ENCODE data around the gene SDC3. TPM values are rescaled to one million over a fixed set of nuclear protein-coding genes. Genes with fewer than 3 reads are reported as not detected.
A peak's percentile ranks its signal among the peaks of the same experiment; 100 is the strongest.

Gene SDC3
- total and polyA plus RNA-seq, 2 donors (not counting 1 experiment from before 2014, with no cell fraction given): 13.7 to 32.9 TPM

DNA sequence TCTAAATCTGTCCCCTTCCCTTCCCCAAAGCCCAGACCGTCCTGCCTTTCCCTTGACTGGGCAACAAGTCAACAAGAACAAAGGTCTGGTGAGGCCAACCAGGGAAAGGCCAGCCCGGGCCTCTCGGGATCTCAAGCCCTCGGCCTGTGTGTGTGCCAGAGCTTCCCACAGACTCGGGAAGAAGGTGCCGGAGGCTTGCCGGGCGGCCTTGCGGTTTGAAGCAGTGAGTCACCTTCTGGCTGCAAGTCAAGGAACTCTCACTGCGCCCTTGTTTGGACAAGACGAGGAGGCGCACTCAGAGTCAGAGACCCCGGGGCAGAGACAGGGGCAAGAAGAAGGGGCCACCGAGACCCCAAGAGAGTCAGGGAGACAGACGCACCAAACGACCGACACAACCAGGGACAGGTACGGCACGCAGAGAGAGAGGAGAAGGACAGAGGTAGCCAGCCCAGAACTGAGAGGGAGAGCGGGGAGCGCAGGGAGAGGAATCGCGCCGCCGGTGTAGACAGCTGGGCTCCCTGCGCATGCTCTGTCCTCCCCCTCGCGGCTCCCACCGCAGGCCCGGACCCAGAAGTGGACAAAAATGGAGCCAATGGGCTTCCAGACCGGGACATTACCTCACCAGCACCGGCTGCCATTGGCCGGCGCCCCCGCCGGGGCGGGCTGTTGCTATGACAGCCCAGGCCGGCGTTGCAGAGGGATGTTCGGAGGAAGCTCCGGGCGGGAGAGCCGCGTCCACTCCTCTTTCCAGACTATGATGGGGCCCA, 84.4 kb downstream of the SDC3 start:
- Histone ChIP-seq H3K27me3 (ENCODE audit: control insufficient read depth, insufficient read depth, low read length) (peaks cover 8% of the 10 kb centered on the region), H3K79me2 (ENCODE audit: control insufficient read depth, insufficient read depth, low read length) (no peaks in the 10 kb centered on the region), H3K4me2 (ENCODE audit: extremely low read depth, insufficient read depth, low read length) (peak overlapping the region; percentile 96), H3K27ac (ENCODE audit: insufficient read depth, low read length) (peak overlapping the region; percentile 91), H3K36me3 (ENCODE audit: control insufficient read depth, insufficient read depth, low read length) (no peaks in the 10 kb centered on the region), H3K9me3 (ENCODE audit: control insufficient read depth, insufficient read depth, low read depth, low read length) (no peaks in the 10 kb centered on the region), H3K4me3 (replicated peaks in 1 of 4; ENCODE audit: control extremely low read depth in 1 of 4, insufficient read depth in 1 of 4, low read depth in 3 of 4, low read length in 4 of 4) (peak overlapping the region; percentile 57 to 68 (median 62)), H2AFZ (ENCODE audit: low read length) (peak overlapping the region; percentile 98), H3K9ac (ENCODE audit: insufficient read depth, low read length) (peak overlapping the region; percentile 69), H4K20me1 (ENCODE audit: control insufficient read depth, extremely low read depth, insufficient read depth, low read length) (no peaks in the 10 kb centered on the region), H3K4me1 (ENCODE audit: control insufficient read depth, extremely low read depth, insufficient read depth, low read length) (peaks cover 17% of the 10 kb centered on the region)
- no peak for TF ChIP-seq EZH2 (IDR thresholded peaks at IDR 0.05; ENCODE audit: low read length, missing control alignments)
- TF ChIP-seq, protein P1, sequence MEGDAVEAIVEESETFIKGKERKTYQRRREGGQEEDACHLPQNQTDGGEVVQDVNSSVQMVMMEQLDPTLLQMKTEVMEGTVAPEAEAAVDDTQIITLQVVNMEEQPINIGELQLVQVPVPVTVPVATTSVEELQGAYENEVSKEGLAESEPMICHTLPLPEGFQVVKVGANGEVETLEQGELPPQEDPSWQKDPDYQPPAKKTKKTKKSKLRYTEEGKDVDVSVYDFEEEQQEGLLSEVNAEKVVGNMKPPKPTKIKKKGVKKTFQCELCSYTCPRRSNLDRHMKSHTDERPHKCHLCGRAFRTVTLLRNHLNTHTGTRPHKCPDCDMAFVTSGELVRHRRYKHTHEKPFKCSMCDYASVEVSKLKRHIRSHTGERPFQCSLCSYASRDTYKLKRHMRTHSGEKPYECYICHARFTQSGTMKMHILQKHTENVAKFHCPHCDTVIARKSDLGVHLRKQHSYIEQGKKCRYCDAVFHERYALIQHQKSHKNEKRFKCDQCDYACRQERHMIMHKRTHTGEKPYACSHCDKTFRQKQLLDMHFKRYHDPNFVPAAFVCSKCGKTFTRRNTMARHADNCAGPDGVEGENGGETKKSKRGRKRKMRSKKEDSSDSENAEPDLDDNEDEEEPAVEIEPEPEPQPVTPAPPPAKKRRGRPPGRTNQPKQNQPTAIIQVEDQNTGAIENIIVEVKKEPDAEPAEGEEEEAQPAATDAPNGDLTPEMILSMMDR (conservative IDR thresholded peaks at IDR 0.05 in 1 of 2, IDR thresholded peaks at IDR 0.05 in 1 of 2; ENCODE audit: low read depth in 1 of 2, low read length in 2 of 2): no peak
- peak; percentile 99 to 100 for DNase-seq (ENCODE audit: low read depth in 2 of 2)

DNA sequence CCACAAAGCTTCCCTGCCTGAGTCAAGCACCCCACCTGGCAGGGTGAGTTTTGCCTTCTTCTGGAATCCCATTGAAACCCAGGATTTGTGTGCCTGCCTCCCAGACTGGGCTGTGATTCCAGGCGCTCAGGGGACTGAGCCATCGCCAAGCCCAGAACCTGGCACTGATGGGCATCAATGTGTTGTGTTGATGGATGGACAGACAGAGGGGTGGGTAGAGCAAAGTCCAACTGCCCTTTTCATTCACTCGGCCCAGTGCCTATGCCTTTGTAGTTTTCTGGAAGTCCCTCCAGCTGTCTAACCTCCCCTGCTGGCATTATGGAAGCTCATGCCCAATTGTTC, 85.0 kb downstream of the SDC3 start:
- H4K20me1 ChIP-seq (ENCODE audit: control insufficient read depth, extremely low read depth, insufficient read depth, low read length): no peaks in the 10 kb centered on the region
- H3K9me3 ChIP-seq (ENCODE audit: control insufficient read depth, insufficient read depth, low read depth, low read length): no peaks in the 10 kb centered on the region
- peak overlapping the region; percentile 91 for H3K27ac ChIP-seq (ENCODE audit: insufficient read depth, low read length)
- H3K4me3 ChIP-seq (replicated peaks in 1 of 4; ENCODE audit: control extremely low read depth in 1 of 4, insufficient read depth in 1 of 4, low read depth in 3 of 4, low read length in 4 of 4): peak overlapping the region in 2 of 4 experiments; percentile 13 to 60
- no peaks in the 10 kb centered on the region for H3K79me2 ChIP-seq (ENCODE audit: control insufficient read depth, insufficient read depth, low read length)
- H3K27me3 ChIP-seq (ENCODE audit: control insufficient read depth, insufficient read depth, low read length): peaks cover 8% of the 10 kb centered on the region
- H3K4me2 ChIP-seq (ENCODE audit: extremely low read depth, insufficient read depth, low read length): peak overlapping the region; percentile 18
- H3K36me3 ChIP-seq (ENCODE audit: control insufficient read depth, insufficient read depth, low read length): no peaks in the 10 kb centered on the region
- no peak for DNase-seq (ENCODE audit: low read depth in 2 of 2)
- H2AFZ ChIP-seq (ENCODE audit: low read length): no peak overlapping the region
- peaks cover 17% of the 10 kb centered on the region for H3K4me1 ChIP-seq (ENCODE audit: control insufficient read depth, extremely low read depth, insufficient read depth, low read length)
- no peak overlapping the region for H3K9ac ChIP-seq (ENCODE audit: insufficient read depth, low read length)
- TF ChIP-seq, protein P1 (conservative IDR thresholded peaks at IDR 0.05 in 1 of 2, IDR thresholded peaks at IDR 0.05 in 1 of 2; ENCODE audit: low read depth in 1 of 2, low read length in 2 of 2): no peak
- TF ChIP-seq EZH2 (IDR thresholded peaks at IDR 0.05; ENCODE audit: low read length, missing control alignments): no peak

DNA sequence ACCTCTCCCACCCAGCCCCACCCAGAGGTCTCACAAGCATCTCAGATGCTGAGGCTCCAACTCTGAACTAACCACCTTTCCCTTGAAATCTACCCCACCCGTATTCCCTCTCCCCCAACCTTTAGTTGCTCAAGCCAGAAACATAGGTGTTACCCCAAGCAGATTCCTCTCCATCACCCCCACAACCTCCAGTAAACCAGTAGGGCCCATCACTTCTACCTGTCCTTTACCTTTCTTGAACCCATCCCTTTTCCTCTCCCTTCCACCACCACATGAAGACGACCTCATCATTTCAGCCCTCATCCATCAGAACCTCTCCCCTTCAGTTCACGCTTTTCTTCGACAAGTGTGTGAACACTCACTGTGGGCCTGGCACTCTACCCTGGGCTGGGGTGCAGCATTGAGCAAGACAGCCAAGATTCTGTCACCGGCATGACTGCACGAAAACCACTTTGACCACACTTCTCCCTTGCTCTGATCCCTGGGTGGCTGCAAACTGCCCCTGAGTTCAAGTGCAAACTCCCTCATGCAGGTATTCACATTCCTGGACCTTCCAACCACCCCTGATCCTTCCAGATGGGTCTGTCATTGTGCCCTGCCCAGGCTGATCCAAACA, 85.5 kb downstream of the SDC3 start:
- H3K9ac ChIP-seq (ENCODE audit: insufficient read depth, low read length): no peak overlapping the region
- TF ChIP-seq, protein P1 (conservative IDR thresholded peaks at IDR 0.05 in 1 of 2, IDR thresholded peaks at IDR 0.05 in 1 of 2; ENCODE audit: low read depth in 1 of 2, low read length in 2 of 2): no peak
- TF ChIP-seq EZH2 (IDR thresholded peaks at IDR 0.05; ENCODE audit: low read length, missing control alignments): no peak
- H3K4me3 ChIP-seq (replicated peaks in 1 of 4; ENCODE audit: control extremely low read depth in 1 of 4, insufficient read depth in 1 of 4, low read depth in 3 of 4, low read length in 4 of 4): no peak overlapping the region
- no peaks in the 10 kb centered on the region for H4K20me1 ChIP-seq (ENCODE audit: control insufficient read depth, extremely low read depth, insufficient read depth, low read length)
- H2AFZ ChIP-seq (ENCODE audit: low read length): no peak overlapping the region
- peak; percentile 73 to 76 for DNase-seq (ENCODE audit: low read depth in 2 of 2)
- no peaks in the 10 kb centered on the region for H3K79me2 ChIP-seq (ENCODE audit: control insufficient read depth, insufficient read depth, low read length)
- H3K27ac ChIP-seq (ENCODE audit: insufficient read depth, low read length): peak overlapping the region; percentile 91
- no peak overlapping the region for H3K4me2 ChIP-seq (ENCODE audit: extremely low read depth, insufficient read depth, low read length)
- peaks cover 10% of the 10 kb centered on the region for H3K27me3 ChIP-seq (ENCODE audit: control insufficient read depth, insufficient read depth, low read length)
- H3K4me1 ChIP-seq (ENCODE audit: control insufficient read depth, extremely low read depth, insufficient read depth, low read length): peaks cover 17% of the 10 kb centered on the region
- no peaks in the 10 kb centered on the region for H3K9me3 ChIP-seq (ENCODE audit: control insufficient read depth, insufficient read depth, low read depth, low read length)
- no peaks in the 10 kb centered on the region for H3K36me3 ChIP-seq (ENCODE audit: control insufficient read depth, insufficient read depth, low read length)

All from fibroblast of lung (primary cell).